ENCODE results near the gene RASSF1.

GRCh38 chr3:50322115-50322385 is 18.6 kb downstream of the RASSF1 start:
- no peak for TF ChIP-seq EZH2phosphoT487 (IDR thresholded peaks at IDR 0.05)
- no peak for TF ChIP-seq CTCF (IDR thresholded peaks at IDR 0.05)
- no peak for TF ChIP-seq EZH2 (IDR thresholded peaks at IDR 0.05)
